ENCODE results near the gene RAD51D. TPM values are rescaled to one million over a fixed set of nuclear protein-coding genes. Genes with fewer than 3 reads are reported as not detected.
A peak's percentile ranks its signal among the peaks of the same experiment; 100 is the strongest.
"Not testable (repeated sequence)": the region's sequence is repeated elsewhere in the genome, so short reads cannot be mapped to it uniquely, and the experiment has no call there.

The RAD51D gene
- total and polyA plus RNA-seq, 8 donors = 13.6 to 20.8 (median 16.4) TPM

DNA sequence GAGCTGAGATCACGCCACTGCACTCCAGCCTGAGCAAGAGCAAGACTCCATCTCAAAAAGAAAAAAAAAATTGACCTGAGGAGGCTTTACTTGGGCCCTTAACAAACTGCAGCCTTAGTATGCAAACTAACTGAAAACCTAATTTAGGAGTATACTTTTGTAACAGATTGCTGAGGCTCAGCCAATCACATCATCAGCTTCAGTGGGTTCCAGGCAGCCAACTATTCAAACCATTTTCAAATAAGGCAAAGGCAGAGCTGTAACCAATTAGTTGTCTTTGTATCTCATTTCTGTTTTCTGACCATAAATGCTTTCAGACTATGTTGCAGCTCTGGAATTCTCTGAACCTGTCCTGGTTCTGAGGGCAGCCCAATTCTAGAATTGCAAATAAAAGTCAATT, 23.9 kb downstream of the RAD51D start:
- intact Hi-C loops (cut with DNase I) = no loop called here
- DNase-seq (no peak), ATAC-seq (no peak)
- Histone ChIP-seq H3K4me3 (no peak overlapping the region), H3K27me3 (no peaks in the 10 kb centered on the region), H3K4me1 (peaks cover 0 to 6% of the 10 kb centered on the region in 2 donors), H3K9me3 (no peaks in the 10 kb centered on the region), H3K27ac (no peak overlapping the region), H3K36me3 (peaks cover 0 to 20% of the 10 kb centered on the region in 2 donors)
- no peak for TF ChIP-seq CTCF (IDR thresholded peaks at IDR 0.05)

- peaks cover 0 to 11% of the 10 kb centered on the region in 2 donors for H3K36me3 ChIP-seq
- no peaks in the 10 kb centered on the region for H3K9me3 ChIP-seq
- intact Hi-C loops (cut with DNase I) = no loop called here
- H3K27me3 ChIP-seq = no peaks in the 10 kb centered on the region
- H3K4me1 ChIP-seq = peaks cover 0 to 11% of the 10 kb centered on the region in 2 donors
- DNase-seq = no peak
- no peak overlapping the region for H3K4me3 ChIP-seq
- no peak for TF ChIP-seq CTCF (IDR thresholded peaks at IDR 0.05)
- ATAC-seq = peak; percentile 57
- H3K27ac ChIP-seq = no peak overlapping the region
These were observed 24.8 kb downstream of the RAD51D start for GRCh38 chr17:35094902-35095301.

- H3K36me3 ChIP-seq; intact Hi-C loops (cut with DNase I); ATAC-seq; H3K27ac ChIP-seq; H3K27me3 ChIP-seq; DNase-seq; H3K4me3 ChIP-seq; H3K9me3 ChIP-seq: not testable (repeated sequence)
- peaks cover 0 to 33% of the 10 kb centered on the region in 2 donors for H3K4me1 ChIP-seq
These were observed 29.0 kb downstream of the RAD51D start for GRCh38 chr17:35090707-35091106.

DNA sequence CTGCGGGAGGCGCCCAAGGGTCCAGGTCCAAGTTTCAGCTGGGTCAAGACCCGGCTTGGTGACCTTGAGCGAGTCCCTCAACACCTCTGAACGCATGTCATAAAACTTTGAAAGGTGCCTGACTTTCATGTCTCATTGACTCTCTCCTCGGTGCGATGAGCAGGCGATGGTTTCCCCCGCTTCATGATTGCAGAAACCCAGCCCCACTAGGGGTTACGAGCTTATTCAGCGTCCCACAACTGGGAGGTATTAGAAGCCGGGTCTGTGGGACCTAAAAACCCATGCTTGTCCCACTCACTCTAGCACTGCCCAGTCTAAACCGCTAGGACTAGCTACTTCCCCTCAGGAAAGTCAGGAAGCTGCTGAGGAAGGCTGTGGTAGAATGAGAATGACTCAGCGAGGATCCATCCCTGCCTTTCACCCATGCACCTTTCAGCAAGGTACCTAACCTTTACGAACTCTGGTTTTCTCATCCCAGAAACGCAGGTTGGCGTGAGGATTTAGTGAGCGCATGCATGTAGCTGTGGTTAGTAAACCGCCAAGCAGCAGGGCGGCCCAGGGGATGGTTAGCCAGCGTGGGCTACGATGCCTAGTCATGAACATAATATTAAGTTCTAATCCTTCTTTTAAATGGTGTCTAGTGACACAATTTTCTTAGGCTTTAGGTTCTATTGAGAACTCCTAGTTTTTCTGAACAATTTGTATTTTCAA, 29.9 kb downstream of the RAD51D start:
- Histone ChIP-seq H3K9me3 (no peaks in the 10 kb centered on the region), H3K27ac (peak overlapping the region; percentile 81 to 94), H3K4me3 (peak overlapping the region; percentile 91 to 95), H3K36me3 (no peaks in the 10 kb centered on the region), H3K4me1 (peaks cover 0 to 43% of the 10 kb centered on the region in 2 donors), H3K27me3 (no peaks in the 10 kb centered on the region)
- DNase-seq = peak in 1 of 4 donors; percentile 81
- TF ChIP-seq CTCF (IDR thresholded peaks at IDR 0.05) = peak in 1 of 2 donors; percentile 60
- intact Hi-C loops (cut with DNase I) = loop anchor here in 1 of 2 donors (10.0 kb wide), 1 partner anchor 85 kb away; no protein-coding TSS in a partner anchor
- peak; percentile 27 for ATAC-seq

GRCh38 chr17:35088881-35089585, 30.6 kb downstream of the RAD51D start:
- ATAC-seq = peak; percentile 96
- peak; percentile 89 to 90 for TF ChIP-seq CTCF (IDR thresholded peaks at IDR 0.05)
- H3K4me1 ChIP-seq = peaks cover 0 to 45% of the 10 kb centered on the region in 2 donors
- no peaks in the 10 kb centered on the region for H3K36me3 ChIP-seq
- no peaks in the 10 kb centered on the region for H3K27me3 ChIP-seq
- H3K27ac ChIP-seq = peak overlapping the region; percentile 90 to 94
- peak; percentile 68 to 98 (median 88) for DNase-seq
- no peaks in the 10 kb centered on the region for H3K9me3 ChIP-seq
- intact Hi-C loops (cut with DNase I) = loop anchor here in 1 of 2 donors (10.0 kb wide), 1 partner anchor 84 kb away; no protein-coding TSS in a partner anchor
- H3K4me3 ChIP-seq = peak overlapping the region; percentile 91 to 95
